HG03469 (cell line): ENCODE measurements around the gene COQ4.
A peak's percentile ranks its signal among the peaks of the same experiment; 100 is the strongest.
"Not testable (repeated sequence)": the region's sequence is repeated elsewhere in the genome, so short reads cannot be mapped to it uniquely, and the experiment has no call there.

Source experiments
- ATAC-seq: cut with Tn5 transposase; IDR thresholded peaks from one replicate; pipeline ENCODE4 v1.9.1; 2021; ENCODE audit warnings: mild to moderate bottlenecking, moderate library complexity, moderate number of reproducible peaks; ENCODE audit not compliant: unreplicated experiment

Gene COQ4

DNA sequence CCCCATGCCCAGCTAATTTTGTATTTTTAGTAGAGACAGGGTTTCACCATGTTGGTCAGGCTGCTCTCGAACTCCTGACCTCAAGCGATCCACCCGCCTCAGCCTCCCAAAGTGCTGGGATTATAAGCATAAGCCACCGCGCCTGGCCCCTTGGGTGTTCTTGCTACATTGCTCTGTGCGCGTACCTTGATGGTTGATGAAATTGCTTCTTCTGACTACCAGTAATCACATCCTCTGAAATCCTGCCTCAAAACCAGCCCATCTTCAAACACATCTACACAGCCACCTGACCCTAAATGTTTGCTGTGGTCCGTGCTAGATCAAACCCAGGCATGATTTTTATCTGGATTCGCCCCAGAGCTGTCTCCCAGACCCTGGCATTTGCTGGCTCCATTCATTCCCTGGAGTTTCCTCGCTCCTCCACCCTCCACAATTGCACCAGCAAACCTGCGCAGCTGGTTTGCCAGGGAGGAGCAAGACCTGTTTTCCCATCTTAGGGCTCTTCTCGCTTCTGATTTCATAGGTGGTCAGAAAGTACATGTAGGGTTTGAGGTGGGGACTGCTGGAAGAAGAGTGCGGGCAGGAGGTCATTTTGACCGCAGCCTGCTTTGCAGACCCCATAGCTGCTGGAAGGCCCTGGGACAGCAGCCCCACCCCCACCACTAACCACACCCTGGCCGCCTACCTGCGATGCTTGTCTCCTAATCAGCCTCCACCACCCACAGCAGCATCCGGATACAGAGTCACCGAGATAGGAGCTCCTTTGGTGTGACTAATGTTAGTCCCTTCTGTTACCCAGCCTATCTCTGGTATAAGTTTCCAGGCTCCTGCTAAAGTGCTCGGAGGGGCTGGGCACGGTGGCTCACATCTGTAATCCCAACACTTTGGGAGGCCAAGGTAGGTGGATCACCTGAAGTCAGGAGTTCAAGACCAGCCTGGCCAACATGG, 23.8 kb upstream of the COQ4 start:
- ATAC-seq = no peak

DNA sequence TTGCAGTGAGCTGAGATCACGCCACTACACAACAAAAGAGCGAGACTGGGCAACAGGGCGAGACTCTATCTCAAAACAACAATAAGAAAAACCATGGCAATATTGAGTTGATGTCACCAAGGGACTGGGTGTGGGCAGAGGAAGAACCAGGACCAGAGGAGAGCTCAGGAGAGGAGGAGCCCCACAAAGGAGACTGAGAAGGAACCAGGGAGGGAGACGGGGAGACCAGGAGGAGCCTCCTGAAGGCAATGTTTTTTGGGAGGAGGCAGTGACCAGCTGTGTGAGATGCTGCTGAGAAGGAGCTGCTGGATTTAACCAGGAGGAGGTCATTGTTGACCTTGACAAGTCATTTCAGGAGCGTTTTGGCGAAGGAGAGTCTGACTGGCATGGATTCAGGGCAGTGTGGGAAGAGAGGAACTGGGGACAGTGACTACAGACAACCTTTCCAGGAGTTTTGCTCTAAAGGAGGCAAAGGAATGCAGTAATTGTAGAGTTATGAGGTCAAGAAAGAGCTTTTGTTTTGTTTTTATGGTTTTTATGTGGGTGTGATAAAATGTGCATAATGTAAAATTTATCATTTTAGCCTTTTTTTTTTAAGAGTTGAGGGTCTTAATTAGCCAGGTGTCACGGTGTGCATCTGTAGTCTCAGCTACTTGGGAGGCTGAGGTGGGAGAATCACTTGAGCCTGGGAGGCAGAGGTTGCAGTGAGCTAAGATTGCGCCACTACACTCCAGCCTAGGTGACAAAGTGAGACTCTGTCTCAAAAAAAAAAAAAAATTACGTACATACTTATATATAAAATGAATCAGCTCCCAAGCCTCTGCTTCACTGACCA, 18.3 kb upstream of the COQ4 start:
- ATAC-seq = no peak

DNA sequence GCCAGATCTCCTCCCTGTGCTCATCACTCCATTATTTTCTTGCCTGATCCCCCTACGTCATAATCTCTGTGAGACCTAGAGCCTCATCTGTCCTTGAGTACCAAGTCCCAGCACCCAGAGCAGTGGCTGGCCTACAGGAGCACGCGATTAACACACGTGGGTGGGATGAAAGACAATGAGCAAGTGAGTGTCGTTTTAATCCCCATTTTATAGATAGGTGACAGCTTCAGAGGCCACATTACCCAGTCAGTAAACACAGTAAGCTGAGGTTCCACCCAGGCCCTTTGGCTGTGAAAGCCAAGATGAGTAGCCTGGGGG, 17.7 kb upstream of the COQ4 start:
- no peak for ATAC-seq

DNA sequence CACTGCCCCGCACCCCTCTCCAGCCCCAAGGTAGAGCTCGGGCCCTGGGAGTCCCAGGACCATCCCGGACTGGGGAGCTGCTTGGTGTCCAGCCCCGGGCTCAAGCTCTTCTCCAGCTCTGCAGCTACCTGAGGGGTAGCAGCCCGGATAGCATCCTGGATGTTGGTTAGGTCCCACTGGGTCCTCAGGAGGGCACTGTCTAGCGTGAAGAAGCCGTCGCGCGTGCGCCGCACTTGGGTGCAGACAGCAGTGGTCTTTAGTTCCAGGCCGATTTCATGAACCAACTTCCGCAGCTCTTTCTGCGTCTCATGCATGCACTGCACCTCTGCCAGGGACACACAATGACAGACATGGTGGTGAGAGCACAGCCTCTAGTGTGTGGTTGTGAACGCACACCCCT, 13.1 kb upstream of the COQ4 start:
- ATAC-seq = no peak

DNA sequence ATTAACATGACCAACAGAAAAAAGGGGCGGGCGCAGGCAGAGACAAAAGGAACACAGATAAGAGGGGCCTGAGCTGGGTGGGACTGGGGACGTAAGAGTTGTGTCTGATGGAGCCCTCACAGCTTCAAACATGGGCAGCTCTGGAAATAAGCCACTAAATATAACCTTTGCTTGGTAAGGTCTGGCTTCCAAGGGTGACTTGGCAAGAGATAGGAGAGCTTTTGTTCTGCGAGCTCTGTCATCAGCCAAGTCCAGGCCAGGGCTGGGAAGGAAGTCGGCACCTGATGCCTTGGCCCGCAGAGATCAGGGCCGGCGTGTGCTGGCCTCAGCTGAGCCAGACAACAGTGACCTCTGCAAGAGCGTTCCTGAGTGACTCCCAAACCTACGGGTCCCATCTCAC, 12.2 kb upstream of the COQ4 start:
- ATAC-seq = no peak

DNA sequence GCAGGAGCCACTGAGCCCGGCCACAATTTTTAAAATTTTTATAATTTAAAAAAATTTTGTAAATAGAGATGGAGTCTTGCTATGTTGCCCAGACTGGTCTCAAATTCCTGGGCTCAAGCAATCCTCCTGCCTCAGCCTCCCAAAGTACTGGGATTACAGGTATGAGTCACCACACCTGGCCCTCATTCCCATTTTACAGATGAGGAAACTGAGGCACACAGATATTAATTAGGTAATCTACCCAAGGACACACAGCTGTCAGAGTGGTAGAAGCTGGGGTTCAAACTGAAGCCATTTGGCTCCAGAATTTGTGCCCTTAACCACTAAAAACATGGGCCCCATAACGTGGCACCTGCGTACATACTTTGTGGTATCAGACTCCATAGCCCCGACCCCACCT, 7.9 kb upstream of the COQ4 start:
- ATAC-seq = no peak

DNA sequence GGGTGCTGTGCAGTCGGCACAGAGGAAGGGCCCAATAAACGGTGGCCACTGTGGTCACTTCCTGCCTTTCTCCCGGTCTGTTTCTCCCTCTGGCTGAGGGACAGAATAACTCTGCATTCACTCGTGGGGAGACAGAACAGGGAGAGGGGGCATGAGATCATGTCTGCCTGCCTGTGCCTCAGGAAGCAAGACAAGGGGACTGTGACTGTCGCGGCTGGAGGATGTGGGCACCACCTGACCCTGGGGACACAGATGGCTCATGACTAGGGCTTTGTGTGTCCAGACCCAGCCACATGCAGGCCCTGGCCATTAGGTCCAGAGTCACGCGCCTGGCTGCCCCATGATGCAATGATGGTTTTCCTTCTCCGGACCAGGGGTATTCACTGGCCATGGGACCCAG, 6.2 kb upstream of the COQ4 start:
- no peak for ATAC-seq

DNA sequence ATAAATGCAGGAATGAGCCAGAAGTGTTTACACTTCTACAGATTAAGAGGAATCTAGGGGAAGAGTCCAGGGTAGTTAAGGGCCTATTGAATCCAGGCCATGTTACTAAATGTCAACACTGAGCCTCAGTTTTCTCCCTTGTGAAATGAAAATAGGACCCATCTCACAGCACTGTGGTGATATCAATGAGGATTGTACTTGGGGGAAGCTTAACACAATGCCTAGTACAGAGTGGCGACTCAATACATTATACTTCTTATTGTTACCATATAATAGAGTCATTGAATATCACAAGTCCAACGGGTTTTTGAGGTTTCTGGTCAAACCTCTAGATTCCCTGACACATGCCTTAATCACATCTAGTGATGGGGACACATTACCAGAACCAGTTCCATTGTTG, 5.0 kb upstream of the COQ4 start:
- no peak for ATAC-seq

DNA sequence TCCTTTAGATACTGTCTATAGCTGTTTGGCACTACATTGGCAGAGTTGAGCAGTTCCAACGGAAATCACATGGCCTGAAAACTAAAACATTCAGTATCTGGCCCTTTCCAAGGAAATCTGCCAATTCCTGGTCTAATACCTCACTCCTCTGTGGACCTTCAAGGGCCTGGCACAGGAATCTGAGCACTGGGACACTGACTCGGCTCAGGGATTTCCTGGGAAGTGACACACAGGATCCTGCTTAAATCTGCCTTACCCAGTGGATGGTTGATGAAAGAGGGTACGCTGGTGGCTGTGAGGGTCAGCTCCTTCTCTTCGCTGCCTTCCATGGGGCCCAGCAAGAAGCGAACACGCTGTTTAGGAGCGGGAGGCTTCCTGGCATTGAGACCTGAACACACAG, 1.3 kb upstream of the COQ4 start:
- no peak for ATAC-seq

DNA sequence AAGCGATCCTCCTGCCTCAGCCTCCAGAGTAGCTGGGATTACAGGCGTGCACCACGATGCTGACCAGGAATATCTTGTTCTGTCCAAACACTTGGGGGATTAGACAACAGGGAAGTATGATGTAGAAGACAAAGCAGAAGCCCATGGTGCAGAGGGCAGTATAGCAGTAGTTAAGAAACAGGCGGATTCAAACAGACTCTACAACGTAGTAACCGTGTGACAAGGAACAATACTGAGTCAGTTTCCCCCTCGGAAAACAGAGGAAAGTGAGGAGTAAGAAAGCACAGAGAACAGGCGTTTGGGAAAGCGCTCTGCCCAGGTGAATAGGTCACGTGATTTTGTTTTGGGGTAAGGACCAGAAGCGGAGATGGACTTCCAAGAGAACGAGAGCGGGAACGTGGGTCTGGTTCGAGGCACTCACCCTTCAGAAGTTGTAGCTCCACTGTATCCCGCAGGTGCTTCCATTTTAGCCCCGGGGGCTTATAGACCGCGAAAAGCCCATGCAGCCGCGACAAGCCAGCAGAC, 698 bp upstream of the COQ4 start:
- no peak for ATAC-seq

DNA sequence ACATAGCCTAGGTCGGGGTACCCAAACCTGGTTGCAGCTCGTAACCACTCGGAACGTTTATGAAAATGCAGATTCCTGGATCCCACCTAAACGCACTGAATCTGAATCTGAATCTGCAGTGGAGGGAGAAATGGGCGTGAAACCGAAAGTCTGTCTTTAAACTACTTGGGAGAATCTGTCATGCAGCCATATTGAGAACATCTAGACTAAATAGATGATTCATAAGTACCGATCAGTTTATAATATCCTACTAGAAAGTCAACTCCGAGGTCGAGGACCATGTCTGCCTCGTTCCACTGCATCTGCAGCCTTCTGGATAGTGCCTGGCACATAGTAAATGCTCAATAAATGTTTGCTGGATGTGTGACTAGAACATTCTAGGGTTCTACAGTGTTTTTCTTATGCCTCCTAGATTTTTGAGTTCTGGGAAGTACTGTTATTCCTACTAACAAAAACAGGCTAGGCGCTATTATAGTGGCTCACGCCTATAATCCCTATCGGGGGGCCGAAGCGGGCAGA, 632 bp downstream of the COQ4 start:
- ATAC-seq = no peak

DNA sequence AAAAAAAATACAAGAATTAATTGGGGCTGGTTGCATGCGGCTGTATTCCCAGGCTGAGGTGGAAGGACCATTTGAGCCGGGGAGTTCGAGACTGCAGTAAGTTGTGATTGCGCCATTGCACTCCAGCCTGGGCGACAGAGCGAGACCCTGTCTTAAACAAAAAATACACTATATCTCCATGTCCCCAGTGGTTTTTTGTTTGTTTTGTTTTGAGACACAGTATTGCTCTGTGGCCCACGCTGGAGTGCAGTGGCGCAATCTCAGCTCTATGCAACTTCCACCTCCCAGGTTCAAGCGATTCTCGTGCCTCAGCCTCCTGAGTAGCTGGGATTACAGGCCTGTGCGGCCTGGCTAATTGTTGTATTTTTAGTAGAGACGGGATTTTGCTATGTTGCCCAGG, 1.2 kb downstream of the COQ4 start:
- no peak for ATAC-seq

DNA sequence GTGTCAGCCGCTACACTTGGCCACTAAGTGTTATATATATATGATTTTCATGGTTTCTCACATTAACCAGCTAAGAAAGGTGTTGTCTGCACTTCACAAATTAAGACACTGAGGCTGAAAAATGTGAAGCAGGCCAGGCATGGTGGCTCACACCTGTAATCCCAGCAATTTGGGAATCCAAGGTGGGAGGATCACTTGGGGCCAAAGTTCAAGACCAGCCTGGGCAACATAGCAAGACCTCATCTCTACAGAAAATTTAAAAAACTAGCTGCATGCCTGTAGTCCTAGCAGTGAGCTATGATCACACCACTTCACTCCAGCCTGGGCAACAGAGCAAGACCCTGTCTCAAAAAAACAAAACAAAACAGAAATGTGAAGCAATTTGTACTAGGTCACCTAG, 1.8 kb downstream of the COQ4 start:
- ATAC-seq = no peak

DNA sequence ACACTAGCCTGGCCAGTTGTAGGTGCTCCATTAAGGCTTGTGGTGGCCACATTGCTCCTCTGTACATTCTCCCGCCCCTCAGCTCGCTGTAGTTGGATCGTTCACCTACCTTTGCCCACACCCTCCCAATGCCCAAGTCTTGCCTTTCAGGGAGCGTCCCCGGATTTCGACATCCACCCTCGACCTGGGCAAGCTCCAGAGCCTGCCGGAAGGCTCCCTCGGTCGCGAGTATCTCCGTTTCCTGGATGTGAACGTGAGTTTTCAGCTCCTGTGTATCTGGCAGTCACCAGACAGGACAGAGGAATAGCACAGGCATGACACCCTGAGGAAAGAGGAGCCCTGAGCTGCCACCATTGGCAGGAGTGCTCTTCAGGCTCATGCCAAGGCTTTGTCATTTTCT, 3.0 kb downstream of the COQ4 start:
- ATAC-seq = no peak

DNA sequence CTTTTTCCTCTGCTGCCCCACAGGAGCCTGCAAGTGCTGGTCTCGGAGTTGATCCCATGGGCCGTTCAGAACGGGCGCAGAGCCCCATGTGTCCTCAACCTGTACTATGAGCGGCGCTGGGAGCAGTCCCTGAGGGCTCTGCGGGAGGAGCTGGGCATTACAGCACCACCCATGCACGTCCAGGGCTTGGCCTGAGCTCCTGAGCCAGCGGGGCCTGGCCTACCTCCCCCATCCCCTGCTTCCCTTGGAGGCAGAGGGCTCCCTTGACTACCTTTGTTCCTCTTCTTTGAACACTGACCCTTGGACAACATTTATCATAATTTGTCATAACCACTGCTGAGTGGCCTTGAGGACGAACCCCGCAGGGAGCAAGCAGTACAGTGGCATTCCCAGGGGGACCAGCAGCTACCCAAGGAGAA, 10.8 kb downstream of the COQ4 start:
- ATAC-seq = no peak

DNA sequence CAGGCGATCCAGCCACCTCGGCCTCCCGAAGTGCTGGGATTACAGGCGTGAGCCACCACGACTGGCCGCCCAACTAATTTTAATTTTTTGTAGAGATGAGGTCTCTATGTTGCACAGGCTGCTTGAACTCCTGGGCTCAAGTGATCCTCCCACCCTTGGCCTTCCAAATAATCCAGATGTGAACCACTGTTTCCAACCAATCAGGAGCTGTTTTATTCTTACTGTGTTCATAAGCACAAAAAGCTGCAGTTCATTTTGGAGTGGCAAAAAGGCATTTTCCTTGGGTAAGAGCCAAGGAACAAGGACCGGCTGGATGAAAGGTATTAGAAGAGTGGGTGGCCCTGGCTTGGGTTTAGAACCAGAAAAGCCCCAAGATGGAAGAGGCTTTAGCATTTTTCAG, 12.5 kb downstream of the COQ4 start:
- no peak for ATAC-seq

DNA sequence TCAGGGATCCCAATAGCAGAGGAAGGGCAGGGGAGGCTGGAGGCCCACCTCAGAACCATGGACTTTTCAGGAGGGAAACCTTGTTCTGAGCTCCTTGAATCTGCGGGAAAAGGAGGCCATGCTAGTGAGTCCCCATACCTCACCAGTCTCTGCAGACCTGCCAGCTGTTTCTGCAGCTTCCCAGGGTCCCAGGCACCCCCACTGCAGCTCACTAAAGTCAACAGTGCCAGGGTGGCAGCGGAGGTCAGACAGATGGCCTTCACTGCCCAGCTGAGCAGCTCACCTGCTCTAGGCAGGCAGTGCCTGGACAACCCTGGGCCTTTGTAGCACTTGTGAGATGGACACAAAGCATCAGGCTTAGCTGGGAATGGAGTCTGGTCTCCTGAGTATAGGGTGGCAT, 13.3 kb downstream of the COQ4 start:
- no peak for ATAC-seq

DNA sequence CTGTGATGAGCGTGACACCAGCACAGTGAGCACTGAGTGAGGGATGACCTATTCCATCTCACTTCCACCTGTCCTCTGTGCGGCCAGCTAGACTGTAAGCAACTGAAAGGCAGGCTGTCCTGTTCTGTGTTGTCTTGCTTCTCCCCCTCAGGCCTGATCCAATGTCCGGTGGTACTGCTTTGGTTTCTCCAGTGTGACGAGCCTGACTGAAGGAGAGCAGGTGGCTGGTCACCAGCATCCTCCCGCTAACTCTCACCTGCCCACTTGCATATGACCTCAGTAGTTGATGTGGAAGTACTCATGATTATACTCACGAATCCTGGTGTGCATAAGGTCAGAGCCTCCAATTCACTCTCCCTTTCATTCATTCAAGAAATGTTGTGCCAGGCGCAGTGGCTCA, 15.3 kb downstream of the COQ4 start:
- no peak for ATAC-seq

DNA sequence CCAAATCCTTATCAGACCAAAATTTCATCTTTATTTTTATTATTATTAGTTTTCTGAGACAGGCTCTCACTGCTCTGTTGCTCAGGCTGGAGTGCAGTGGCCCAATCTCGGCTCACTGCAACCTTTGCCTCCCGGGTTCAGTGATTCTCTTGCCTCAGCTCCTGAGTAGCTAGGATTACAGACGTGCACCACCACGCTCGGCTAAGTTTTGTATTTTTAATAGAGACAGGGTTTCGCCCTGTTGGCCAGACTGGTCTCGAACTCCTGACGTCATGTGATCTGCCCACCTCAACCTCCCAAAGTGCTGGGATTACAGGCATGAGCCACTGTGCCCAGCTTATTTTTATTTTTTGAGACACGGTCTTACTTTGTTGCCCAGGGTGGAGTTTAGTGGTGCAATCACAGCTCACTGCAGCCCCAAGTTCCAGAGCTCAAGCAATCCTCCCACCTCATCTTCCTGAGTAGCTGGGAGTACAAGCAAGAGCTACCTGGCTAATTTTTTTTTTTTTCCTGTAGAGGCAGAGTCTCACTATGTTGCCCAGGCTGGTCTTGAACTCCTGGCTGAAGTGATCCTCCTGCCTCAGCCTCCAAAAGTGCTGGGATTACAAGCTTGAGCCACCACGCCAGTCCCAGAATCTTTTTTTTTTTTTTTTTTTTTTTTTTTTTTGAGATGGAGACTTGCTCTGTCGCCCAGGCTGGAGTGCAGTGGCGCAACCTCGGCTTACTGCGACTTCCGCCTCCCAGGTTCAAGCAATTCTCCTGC, 16.4 kb downstream of the COQ4 start:
- ATAC-seq = not testable (repeated sequence)

DNA sequence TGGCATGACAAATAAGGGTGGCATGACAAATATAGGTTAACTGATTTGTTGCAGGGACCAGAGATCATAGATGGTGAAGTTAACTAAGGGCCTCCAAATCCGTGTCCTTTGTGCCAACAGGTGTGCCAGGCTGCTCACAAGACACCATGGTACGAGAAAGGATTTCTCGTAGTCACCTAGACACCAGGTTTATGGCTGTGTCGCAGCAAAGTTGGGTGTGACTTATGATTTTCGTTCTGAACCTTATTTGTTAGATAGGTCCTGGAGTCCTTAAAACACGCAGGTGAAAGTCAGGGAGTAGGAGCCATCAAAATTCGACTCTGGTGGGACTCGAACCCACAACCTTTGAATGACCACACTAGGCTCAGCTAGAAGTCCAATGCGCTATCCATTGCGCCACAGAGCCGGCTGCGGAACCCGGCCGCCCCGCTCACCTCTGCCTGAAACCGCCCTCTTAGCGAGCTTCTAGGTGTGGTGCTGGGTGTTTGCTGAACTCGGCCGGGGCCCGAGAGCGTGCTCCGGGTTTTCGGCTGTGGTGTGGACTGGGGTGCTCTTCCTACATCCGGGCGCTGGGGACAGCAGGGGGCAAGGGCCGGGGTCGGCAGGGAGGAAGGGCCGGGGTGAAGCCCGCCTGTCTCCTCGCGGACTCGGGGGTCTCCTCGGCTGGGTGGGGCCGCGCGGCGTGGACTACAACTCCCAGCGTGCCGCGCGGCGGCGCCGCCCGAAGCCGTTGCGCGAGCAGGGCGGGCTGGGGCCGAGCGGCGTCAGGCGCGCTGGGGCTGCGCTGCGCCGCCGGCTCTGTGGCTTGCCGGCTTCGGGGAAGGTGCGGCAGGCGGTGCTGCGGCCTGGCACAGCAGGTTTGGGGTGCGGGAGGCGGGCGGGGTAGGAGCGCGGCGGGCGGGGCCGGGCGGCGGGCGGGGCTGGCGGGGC, 17.4 kb downstream of the COQ4 start, which contains the start of gene SLC27A4:
Gene SLC27A4, plus strand, starts transcription at position 767 of the 930 bp plus-strand sequence. CDS start 2,606 bp downstream, outside the sequence.
- ATAC-seq = peak; percentile 40
